Measurements from ENCODE around the gene GTF2IRD1.

GRCh38 chr7:74544706-74545469 lies 91.2 kb downstream of the GTF2IRD1 start:
- no peak for TF ChIP-seq POLR2AphosphoS5 (IDR thresholded peaks at IDR 0.05; ENCODE audit: low read depth, low read length)
- no peak for TF ChIP-seq POLR2A (IDR thresholded peaks at IDR 0.05; ENCODE audit: low read depth, low read length)
- TF ChIP-seq TAF1 (IDR thresholded peaks at IDR 0.05; ENCODE audit: borderline replicate concordance, low read depth, low read length): no peak
